Keratinocyte (primary cell): ENCODE data around the gene RNASE12. TPM values are rescaled to one million over a fixed set of nuclear protein-coding genes. Genes with fewer than 3 reads are reported as not detected.

Experiments used
- DNase-seq: peaks from one replicate; pipeline ENCODE4 v3.0.0-alpha.2; 2011; ENCODE audit warnings: low read depth, missing footprints, low spot score
- FAIRE-seq: peaks from 2 replicates; lab custom pipeline; 2011; peaks lifted over from hg19 to GRCh38; lab: Jason Lieb, UNC
- H2AFZ ChIP-seq: 2 replicates; pipeline ENCODE4 v1.6.0; 2012; ENCODE audit warnings: low read length, control low read depth, inconsistent platforms; ENCODE audit not compliant: control insufficient read depth
- H3K27ac ChIP-seq: 2 replicates; pipeline ENCODE4 v1.5.1; 2011; ENCODE audit warnings: low read length; ENCODE audit not compliant: control insufficient read depth, insufficient read depth
- H3K27me3 ChIP-seq: 3 replicates; pipeline ENCODE4 v1.6.0; 2011; ENCODE audit warnings: low read length; ENCODE audit not compliant: control insufficient read depth, insufficient read depth; ENCODE audit errors: extremely low read depth
- H3K36me3 ChIP-seq, 2 experiments: 2 replicates in 1 of 2; 3 replicates in 1 of 2; pipeline ENCODE4 v1.5.1; 2011; ENCODE audit warnings: low read length in 2 of 2, mild to moderate bottlenecking in 1 of 2; ENCODE audit not compliant: control insufficient read depth in 2 of 2, insufficient read depth in 2 of 2; ENCODE audit errors: extremely low read depth in 1 of 2
- H3K4me1 ChIP-seq: 3 replicates; pipeline ENCODE4 v1.5.1; 2011; ENCODE audit warnings: low read length; ENCODE audit not compliant: control insufficient read depth, insufficient read depth; ENCODE audit errors: extremely low read depth
- H3K4me2 ChIP-seq: 3 replicates; pipeline ENCODE4 v1.6.0; 2011; ENCODE audit warnings: low read depth, low read length; ENCODE audit not compliant: control insufficient read depth, insufficient read depth; ENCODE audit errors: extremely low read depth
- H3K4me3 ChIP-seq, 3 experiments: fragments of 200-600 bp in 1 of 3; sonication (generic) in 1 of 3; 2 replicates in 2 of 3; 3 replicates in 1 of 3; pipeline ENCODE4 v1.5.1; 2011 to 2016; ENCODE audit warnings: low read length in 3 of 3, mild to moderate bottlenecking in 3 of 3, control low read depth in 2 of 3, inconsistent platforms in 1 of 3, low read depth in 1 of 3, mixed read lengths in 1 of 3, mixed run types in 1 of 3, moderate library complexity in 1 of 3; ENCODE audit not compliant: control insufficient read depth in 2 of 3, insufficient read depth in 2 of 3; ENCODE audit errors: extremely low read depth in 1 of 3
- H3K79me2 ChIP-seq: 2 replicates; pipeline ENCODE4 v1.6.0; 2012; ENCODE audit warnings: low read length; ENCODE audit not compliant: control insufficient read depth, insufficient read depth
- H3K9ac ChIP-seq: 3 replicates; pipeline ENCODE4 v1.6.0; 2011; ENCODE audit warnings: low read length; ENCODE audit not compliant: control insufficient read depth, insufficient read depth; ENCODE audit errors: extremely low read depth
- H3K9me1 ChIP-seq: 3 replicates; pipeline ENCODE4 v1.6.0; 2011; ENCODE audit warnings: low read length; ENCODE audit not compliant: control insufficient read depth, insufficient read depth; ENCODE audit errors: extremely low read depth
- H3K9me3 ChIP-seq: 2 replicates; pipeline ENCODE4 v1.5.1; 2012; ENCODE audit warnings: low read depth, low read length; ENCODE audit not compliant: control insufficient read depth
- H4K20me1 ChIP-seq: 3 replicates; pipeline ENCODE4 v1.6.0; 2011; ENCODE audit warnings: low read length; ENCODE audit not compliant: control insufficient read depth, insufficient read depth; ENCODE audit errors: extremely low read depth
- EZH2 ChIP-seq: IDR thresholded peaks from one replicate; pipeline ENCODE4 v1.6.1; 2012; ENCODE audit warnings: inconsistent platforms, mild to moderate bottlenecking, low read length, moderate library complexity
- dilution Hi-C: fragments of 300-500 bp; cut with MboI; formaldehyde crosslinking; loops from one replicate; pipeline ENCODE4 v1.7.0; 2020; ENCODE audit warnings: low sequenced_read_pairs; ENCODE audit not compliant: extremely low pct_ligation_motif_present
- polyA plus RNA-seq, 5 experiments: library from polyadenylated mRNA; depleted of rRNA in 3 of 5; stranded (reverse) in 3 of 5; stranded (forward) in 1 of 5; unstranded in 1 of 5; fragments of >200 nt; gene quantifications; 1 replicate in 1 of 5; 2 replicates in 3 of 5; 3 replicates in 1 of 5; pipeline versions ENCODE4 v1.2.1 to v1.2.3, GENCODE V29; 2011 to 2012; ENCODE audit warnings: missing spikeins in 2 of 5, low read depth in 1 of 5, low replicate concordance in 1 of 5
- TF ChIP-seq, protein P1 (sequence below), 3 experiments: IDR thresholded peaks in 1 of 3; conservative IDR thresholded peaks in 1 of 3; optimal IDR thresholded peaks in 1 of 3; 2 replicates in 2 of 3; 3 replicates in 1 of 3; pipeline versions ENCODE3 to v1.5.1; 2011; ENCODE audit warnings: low read length in 3 of 3, mild to moderate bottlenecking in 3 of 3, moderate library complexity in 2 of 3, control low read depth in 1 of 3, inconsistent platforms in 1 of 3; ENCODE audit not compliant: insufficient read depth in 2 of 3; ENCODE audit errors: extremely low read depth in 1 of 3

RNASE12 gene
- polyA plus RNA-seq, 1 donor (not counting 4 experiments of a cell fraction or from before 2014, with no cell fraction given), result not detected

DNA sequence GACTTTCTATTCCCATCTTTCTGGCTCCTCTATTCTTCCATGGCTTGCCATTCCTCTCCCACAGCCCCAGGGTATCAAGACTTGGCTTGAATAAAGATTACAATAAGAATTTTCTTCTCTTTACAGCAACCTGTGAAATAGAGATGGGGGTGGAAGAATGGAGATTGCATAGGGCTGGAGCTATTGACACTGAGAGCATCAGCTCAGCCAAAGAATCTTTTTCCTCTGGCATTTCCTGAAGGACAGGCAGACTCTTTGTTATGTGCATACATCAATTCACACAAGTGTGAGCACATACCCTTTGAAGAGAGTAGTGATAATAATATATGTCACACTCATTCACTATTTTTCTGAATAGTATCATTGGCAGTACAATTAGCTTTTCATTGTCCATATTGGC lies 8.0 kb downstream of the RNASE12 start:
- no peak overlapping the region for H3K4me2 ChIP-seq
- H3K9me1 ChIP-seq, result no peaks in the 10 kb centered on the region
- H4K20me1 ChIP-seq, result no peaks in the 10 kb centered on the region
- H3K36me3 ChIP-seq, result no peaks in the 10 kb centered on the region
- TF ChIP-seq, protein P1, sequence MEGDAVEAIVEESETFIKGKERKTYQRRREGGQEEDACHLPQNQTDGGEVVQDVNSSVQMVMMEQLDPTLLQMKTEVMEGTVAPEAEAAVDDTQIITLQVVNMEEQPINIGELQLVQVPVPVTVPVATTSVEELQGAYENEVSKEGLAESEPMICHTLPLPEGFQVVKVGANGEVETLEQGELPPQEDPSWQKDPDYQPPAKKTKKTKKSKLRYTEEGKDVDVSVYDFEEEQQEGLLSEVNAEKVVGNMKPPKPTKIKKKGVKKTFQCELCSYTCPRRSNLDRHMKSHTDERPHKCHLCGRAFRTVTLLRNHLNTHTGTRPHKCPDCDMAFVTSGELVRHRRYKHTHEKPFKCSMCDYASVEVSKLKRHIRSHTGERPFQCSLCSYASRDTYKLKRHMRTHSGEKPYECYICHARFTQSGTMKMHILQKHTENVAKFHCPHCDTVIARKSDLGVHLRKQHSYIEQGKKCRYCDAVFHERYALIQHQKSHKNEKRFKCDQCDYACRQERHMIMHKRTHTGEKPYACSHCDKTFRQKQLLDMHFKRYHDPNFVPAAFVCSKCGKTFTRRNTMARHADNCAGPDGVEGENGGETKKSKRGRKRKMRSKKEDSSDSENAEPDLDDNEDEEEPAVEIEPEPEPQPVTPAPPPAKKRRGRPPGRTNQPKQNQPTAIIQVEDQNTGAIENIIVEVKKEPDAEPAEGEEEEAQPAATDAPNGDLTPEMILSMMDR (optimal IDR thresholded peaks at IDR 0.05 in 1 of 3, IDR thresholded peaks at IDR 0.05 in 1 of 3, conservative IDR thresholded peaks at IDR 0.05 in 1 of 3; ENCODE audit: extremely low read depth in 1 of 3, insufficient read depth in 2 of 3, low read length in 3 of 3), result no peak
- TF ChIP-seq EZH2, result no peak
- no peak overlapping the region for H2AFZ ChIP-seq
- no peak for FAIRE-seq
- dilution Hi-C loops, result no loop called here
- no peak overlapping the region for H3K27ac ChIP-seq
- peaks cover 3% of the 10 kb centered on the region for H3K27me3 ChIP-seq
- no peak for DNase-seq
- H3K4me1 ChIP-seq, result no peaks in the 10 kb centered on the region
- no peak overlapping the region for H3K4me3 ChIP-seq
- H3K9ac ChIP-seq, result no peak overlapping the region
- no peaks in the 10 kb centered on the region for H3K9me3 ChIP-seq
- H3K79me2 ChIP-seq, result no peaks in the 10 kb centered on the region

DNA sequence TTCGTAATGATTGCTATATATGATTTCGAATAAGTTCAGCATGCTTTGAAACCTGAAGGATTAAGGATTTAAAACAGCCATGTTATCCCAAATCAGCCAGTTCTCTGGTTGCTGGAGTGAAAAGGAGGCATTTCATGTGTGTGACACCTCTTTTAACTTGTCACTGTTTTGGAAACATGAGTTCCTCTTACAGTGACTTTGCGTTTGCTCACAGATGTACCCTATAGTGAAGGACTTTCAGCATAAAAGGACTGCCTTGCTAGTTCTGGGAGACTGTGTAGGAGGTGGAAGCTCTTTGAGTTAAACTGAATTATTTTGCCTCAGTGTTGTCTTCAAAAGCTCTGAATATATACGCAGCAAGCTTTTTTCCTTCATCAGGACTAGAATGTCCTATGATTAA lies 10.9 kb downstream of the RNASE12 start:
- FAIRE-seq, result no peak
- TF ChIP-seq, protein P1 (optimal IDR thresholded peaks at IDR 0.05 in 1 of 3, IDR thresholded peaks at IDR 0.05 in 1 of 3, conservative IDR thresholded peaks at IDR 0.05 in 1 of 3; ENCODE audit: extremely low read depth in 1 of 3, insufficient read depth in 2 of 3, low read length in 3 of 3), result no peak
- TF ChIP-seq EZH2, result no peak
- Histone ChIP-seq H4K20me1 (no peaks in the 10 kb centered on the region), H3K27ac (no peak overlapping the region), H3K9ac (no peak overlapping the region), H3K9me1 (no peaks in the 10 kb centered on the region), H3K9me3 (no peaks in the 10 kb centered on the region), H3K27me3 (peaks cover 3% of the 10 kb centered on the region), H3K4me1 (no peaks in the 10 kb centered on the region), H3K4me2 (no peak overlapping the region), H3K79me2 (no peaks in the 10 kb centered on the region), H2AFZ (no peak overlapping the region), H3K36me3 (no peaks in the 10 kb centered on the region), H3K4me3 (no peak overlapping the region)
- dilution Hi-C loops, result no loop called here
- no peak for DNase-seq
